Endothelial cell of umbilical vein (primary cell): ENCODE measurements around the gene PTCD1. TPM values are rescaled to one million over a fixed set of nuclear protein-coding genes. Genes with fewer than 3 reads are reported as not detected.
A peak's percentile ranks its signal among the peaks of the same experiment; 100 is the strongest.

Experiments
- BruUV-seq: library from RNA; stranded (reverse); fragments of 400-500 nt; replicated peaks from 2 replicates; lab custom pipeline; 2021; lab: Mats Ljungman, UMichigan
- CTCF ChIA-PET: fragments of 300-600, 350-600 bp; sonication (Branson Sonifier 250); formaldehyde crosslinking; loops from one replicate; lab custom pipeline; 2021; ENCODE audit warnings: antibody characterized with exemption, inconsistent platforms; lab: Charles Lee
- POLR2A ChIA-PET: fragments of 300-600, 350-600 bp; sonication (Branson Sonifier 250); formaldehyde crosslinking; loops from one replicate; lab custom pipeline; 2021; ENCODE audit warnings: antibody characterized with exemption, inconsistent platforms; lab: Charles Lee
- DNase-seq: peaks from one replicate; pipeline ENCODE4 v3.0.0-alpha.2; 2011; ENCODE audit warnings: low read depth, low spot score
- FAIRE-seq: peaks from 2 replicates; lab custom pipeline; 2011; peaks lifted over from hg19 to GRCh38; lab: Jason Lieb, UNC
- H2AFZ ChIP-seq: 2 replicates; pipeline ENCODE4 v1.6.0; 2012; ENCODE audit warnings: low read depth, low read length, control low read depth, inconsistent platforms
- H3K27ac ChIP-seq: 2 replicates; pipeline ENCODE4 v1.5.1; 2011; ENCODE audit warnings: low read depth, mild to moderate bottlenecking, control low read depth, low read length, moderate library complexity; ENCODE audit not compliant: insufficient read depth
- H3K27me3 ChIP-seq, 2 experiments: 2 replicates each; pipeline versions ENCODE4 v1.6.0 to v1.6.1; 2011; ENCODE audit warnings: low read length in 2 of 2, mixed read lengths in 1 of 2; ENCODE audit not compliant: control insufficient read depth in 2 of 2, insufficient read depth in 2 of 2
- H3K36me3 ChIP-seq, 2 experiments: 2 replicates in 1 of 2; 3 replicates in 1 of 2; pipeline ENCODE4 v1.5.1; 2011; ENCODE audit warnings: low read length in 2 of 2, mild to moderate bottlenecking in 1 of 2, moderate library complexity in 1 of 2; ENCODE audit not compliant: control insufficient read depth in 2 of 2, insufficient read depth in 2 of 2; ENCODE audit errors: extremely low read depth in 1 of 2
- H3K4me1 ChIP-seq: 3 replicates; pipeline ENCODE4 v1.5.1; 2011; ENCODE audit warnings: mild to moderate bottlenecking, low read length; ENCODE audit not compliant: control insufficient read depth, insufficient read depth; ENCODE audit errors: extremely low read depth
- H3K4me2 ChIP-seq: 2 replicates; pipeline ENCODE4 v1.6.1; 2011; ENCODE audit warnings: low read length, control low read depth, mixed read lengths; ENCODE audit not compliant: insufficient read depth
- H3K4me3 ChIP-seq, 3 experiments: fragments of 200-600 bp in 1 of 3; sonication (generic), shearing (Covaris generic) in 1 of 3; replicated peaks in 1 of 3; 2 replicates each; pipeline ENCODE4 v1.5.1; 2011 to 2016; ENCODE audit warnings: control low read depth in 3 of 3, low read length in 3 of 3, mild to moderate bottlenecking in 2 of 3, inconsistent platforms in 1 of 3, low read depth in 1 of 3, moderate library complexity in 1 of 3; ENCODE audit not compliant: insufficient read depth in 1 of 3
- H3K79me2 ChIP-seq: 2 replicates; pipeline ENCODE4 v1.6.0; 2012; ENCODE audit warnings: low read length, inconsistent platforms; ENCODE audit not compliant: control insufficient read depth, insufficient read depth
- H3K9ac ChIP-seq: replicated peaks from 2 replicates; pipeline ENCODE3; 2011; ENCODE audit warnings: low read length, control low read depth; ENCODE audit not compliant: insufficient read depth; ENCODE audit errors: extremely low read depth
- H3K9me1 ChIP-seq: replicated peaks from 3 replicates; pipeline ENCODE4 v1.6.0; 2011; ENCODE audit warnings: mild to moderate bottlenecking, low read length; ENCODE audit not compliant: control insufficient read depth, insufficient read depth; ENCODE audit errors: extremely low read depth
- H3K9me3 ChIP-seq: replicated peaks from 2 replicates; pipeline ENCODE4 v1.5.1; 2012; ENCODE audit warnings: low read length, inconsistent platforms; ENCODE audit not compliant: control insufficient read depth, insufficient read depth
- H4K20me1 ChIP-seq: replicated peaks from 2 replicates; pipeline ENCODE3; 2011; ENCODE audit warnings: mild to moderate bottlenecking, low read length; ENCODE audit not compliant: control insufficient read depth, insufficient read depth; ENCODE audit errors: extremely low read depth
- EZH2 ChIP-seq: IDR thresholded peaks from 2 replicates; pipeline ENCODE4 v1.6.1; 2012; ENCODE audit warnings: borderline replicate concordance, low read depth, mild to moderate bottlenecking, moderate library complexity, low read length, inconsistent platforms; ENCODE audit not compliant: severe bottlenecking
- FOS ChIP-seq: IDR thresholded peaks from 2 replicates; pipeline ENCODE4 v1.6.1; 2011; ENCODE audit warnings: mild to moderate bottlenecking, low read length, moderate library complexity, borderline replicate concordance; ENCODE audit not compliant: insufficient read depth
- GATA2 ChIP-seq: IDR thresholded peaks from 2 replicates; pipeline ENCODE4 v1.7.0; 2011; ENCODE audit warnings: low read depth, mild to moderate bottlenecking, moderate library complexity, mixed read lengths, low read length; ENCODE audit not compliant: insufficient read length, insufficient read depth
- JUN ChIP-seq: IDR thresholded peaks from 2 replicates; pipeline ENCODE4 v1.6.1; 2011; ENCODE audit warnings: borderline replicate concordance, low read depth; ENCODE audit not compliant: insufficient read length, insufficient read depth
- MYC ChIP-seq: IDR thresholded peaks from one replicate; pipeline ENCODE4 v1.6.1; 2011; ENCODE audit warnings: mild to moderate bottlenecking, low read depth, low read length
- POLR2A ChIP-seq: IDR thresholded peaks from 2 replicates; pipeline ENCODE4 v1.6.1; 2012; ENCODE audit warnings: low read depth, mild to moderate bottlenecking, control low read depth, low read length
- POLR2AphosphoS5 ChIP-seq: IDR thresholded peaks from 2 replicates; pipeline ENCODE4 v1.6.1; 2012; ENCODE audit warnings: low read depth, mild to moderate bottlenecking, control low read depth, low read length, moderate library complexity; ENCODE audit not compliant: insufficient read depth
- dilution Hi-C: fragments of 300-500 bp; cut with MboI; formaldehyde crosslinking; loops from one replicate; pipeline ENCODE4 v1.15.0; 2019; ENCODE audit warnings: low sequenced_read_pairs; ENCODE audit not compliant: extremely low pct_ligation_motif_present
- intact Hi-C: fragments of 100-400 bp; cut with micrococcal nuclease; formaldehyde crosslinking; loops from one replicate; pipeline ENCODE4 v1.10.0; 2022
- polyA plus RNA-seq, 4 experiments: library from polyadenylated mRNA; depleted of rRNA in 3 of 4; stranded (reverse) in 3 of 4; unstranded in 1 of 4; fragments of >200 nt; gene quantifications; 2 replicates each; pipeline versions ENCODE4 v1.2.1 to v1.2.3, GENCODE V29; 2011 to 2012; ENCODE audit warnings: missing spikeins in 1 of 4
- total RNA-seq: library from RNA; stranded (reverse); gene quantifications from 2 replicates; pipeline ENCODE4 v1.2.3, GENCODE V29; 2021
- TF ChIP-seq, protein P1 (sequence below), 2 donors: IDR thresholded peaks; 1 replicate in 1 of 2; 2 replicates in 1 of 2; pipeline ENCODE4 v1.5.1; 2011; ENCODE audit warnings: low read length in 2 of 2, mild to moderate bottlenecking in 2 of 2, moderate library complexity in 2 of 2, control low read depth in 1 of 2, inconsistent platforms in 1 of 2, low read depth in 1 of 2; ENCODE audit not compliant: insufficient read depth in 1 of 2; ENCODE audit errors: extremely low read depth in 1 of 2
- TF ChIP-seq, protein P2 (sequence below): IDR thresholded peaks from 2 replicates; pipeline ENCODE4 v1.6.1; 2011; ENCODE audit not compliant: insufficient read depth, insufficient read length

PTCD1 gene
- total and polyA plus RNA-seq, 2 donors (not counting 3 experiments of a cell fraction or from before 2014, with no cell fraction given): 3.8 to 9.6 TPM

GRCh38 chr7:99386584-99387238 is 51.9 kb downstream of the PTCD1 start:
- TF ChIP-seq POLR2AphosphoS5 (no peak), MYC (no peak), POLR2A (peak; percentile 33)
- TF ChIP-seq, protein P1, sequence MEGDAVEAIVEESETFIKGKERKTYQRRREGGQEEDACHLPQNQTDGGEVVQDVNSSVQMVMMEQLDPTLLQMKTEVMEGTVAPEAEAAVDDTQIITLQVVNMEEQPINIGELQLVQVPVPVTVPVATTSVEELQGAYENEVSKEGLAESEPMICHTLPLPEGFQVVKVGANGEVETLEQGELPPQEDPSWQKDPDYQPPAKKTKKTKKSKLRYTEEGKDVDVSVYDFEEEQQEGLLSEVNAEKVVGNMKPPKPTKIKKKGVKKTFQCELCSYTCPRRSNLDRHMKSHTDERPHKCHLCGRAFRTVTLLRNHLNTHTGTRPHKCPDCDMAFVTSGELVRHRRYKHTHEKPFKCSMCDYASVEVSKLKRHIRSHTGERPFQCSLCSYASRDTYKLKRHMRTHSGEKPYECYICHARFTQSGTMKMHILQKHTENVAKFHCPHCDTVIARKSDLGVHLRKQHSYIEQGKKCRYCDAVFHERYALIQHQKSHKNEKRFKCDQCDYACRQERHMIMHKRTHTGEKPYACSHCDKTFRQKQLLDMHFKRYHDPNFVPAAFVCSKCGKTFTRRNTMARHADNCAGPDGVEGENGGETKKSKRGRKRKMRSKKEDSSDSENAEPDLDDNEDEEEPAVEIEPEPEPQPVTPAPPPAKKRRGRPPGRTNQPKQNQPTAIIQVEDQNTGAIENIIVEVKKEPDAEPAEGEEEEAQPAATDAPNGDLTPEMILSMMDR (IDR thresholded peaks at IDR 0.05; ENCODE audit: extremely low read depth in 1 of 2, insufficient read depth in 1 of 2, low read depth in 1 of 2, low read length in 2 of 2): peak; percentile 27 to 29
- Histone ChIP-seq H3K4me2 (no peak overlapping the region), H3K36me3 (peaks cover 16 to 42% of the 10 kb centered on the region in 2 experiments), H3K27me3 (no peaks in the 10 kb centered on the region), H2AFZ (no peak overlapping the region), H3K4me1 (no peaks in the 10 kb centered on the region), H3K9ac (no peak overlapping the region), H3K79me2 (peaks cover 35% of the 10 kb centered on the region), H3K9me1 (no peaks in the 10 kb centered on the region), H3K4me3 (no peak overlapping the region), H4K20me1 (no peaks in the 10 kb centered on the region), H3K27ac (no peak overlapping the region), H3K9me3 (no peaks in the 10 kb centered on the region)
- ChIA-PET CTCF (interaction anchor here (0.6 to 2.4 kb wide), 11 partner anchors 11 to 71 kb away, joined by 3 to 26 read pairs (median 4); partner anchors contain the start of genes BUD31 and PDAP1), POLR2A (no interaction called here)
- FAIRE-seq: peak; percentile 78
- no TSS peak for BruUV-seq
- dilution Hi-C loops: no loop called here
- intact Hi-C loops: loop anchor here (1.0 kb wide), 2 partner anchors 7 to 21 kb away; no protein-coding TSS in a partner anchor
- DNase-seq: peak; percentile 42

DNA sequence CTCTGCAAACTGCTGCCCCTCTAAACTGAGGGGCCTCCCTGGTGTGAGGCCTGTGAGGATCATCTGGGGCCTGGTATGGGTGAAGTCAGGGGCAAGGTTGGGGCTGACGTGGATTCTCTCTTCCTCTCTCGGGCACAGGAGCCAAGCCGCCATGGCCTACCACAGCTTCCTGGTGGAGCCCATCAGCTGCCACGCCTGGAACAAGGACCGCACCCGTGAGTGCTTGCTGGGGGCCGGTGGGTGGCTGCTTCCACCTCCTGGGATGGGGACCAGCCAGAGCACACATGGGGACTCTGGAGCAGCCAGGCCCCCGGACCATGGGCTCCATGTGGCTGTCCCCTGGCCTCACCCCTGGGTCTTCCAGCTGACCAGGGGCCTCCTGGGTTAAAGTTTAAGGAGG is 53.0 kb downstream of the PTCD1 start:
- Histone ChIP-seq H3K9me3 (no peaks in the 10 kb centered on the region), H3K9me1 (no peaks in the 10 kb centered on the region), H4K20me1 (no peaks in the 10 kb centered on the region), H3K9ac (no peak overlapping the region), H3K27ac (no peak overlapping the region), H3K36me3 (peaks cover 16 to 35% of the 10 kb centered on the region in 2 experiments), H2AFZ (no peak overlapping the region), H3K4me3 (no peak overlapping the region), H3K79me2 (peaks cover 46% of the 10 kb centered on the region), H3K27me3 (no peaks in the 10 kb centered on the region), H3K4me2 (no peak overlapping the region), H3K4me1 (peaks cover 5% of the 10 kb centered on the region)
- intact Hi-C loops (no loop called here), dilution Hi-C loops (no loop called here)
- FAIRE-seq: no peak
- POLR2A ChIA-PET: no interaction called here
- CTCF ChIA-PET: interaction anchor here (1.0 kb wide), 1 partner anchor 17 kb away, joined by 3 read pairs; no protein-coding TSS in a partner anchor
- no peak for DNase-seq
- no TSS peak for BruUV-seq
- TF ChIP-seq POLR2A: no peak
- no peak for TF ChIP-seq MYC
- TF ChIP-seq GATA2: no peak
- no peak for TF ChIP-seq JUN
- TF ChIP-seq FOS: no peak
- TF ChIP-seq, protein P2, sequence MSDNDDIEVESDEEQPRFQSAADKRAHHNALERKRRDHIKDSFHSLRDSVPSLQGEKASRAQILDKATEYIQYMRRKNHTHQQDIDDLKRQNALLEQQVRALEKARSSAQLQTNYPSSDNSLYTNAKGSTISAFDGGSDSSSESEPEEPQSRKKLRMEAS: no peak
- TF ChIP-seq POLR2AphosphoS5: no peak
- TF ChIP-seq, protein P1 (IDR thresholded peaks at IDR 0.05; ENCODE audit: extremely low read depth in 1 of 2, insufficient read depth in 1 of 2, low read depth in 1 of 2, low read length in 2 of 2): no peak
- no peak for TF ChIP-seq EZH2
